ENCODE data around the gene EML6.

- no peak for TF ChIP-seq E4F1 (IDR thresholded peaks at IDR 0.05; ENCODE audit: borderline replicate concordance, partially characterized antibody)
- TF ChIP-seq BRCA1 (IDR thresholded peaks at IDR 0.05; ENCODE audit: low read depth, low read length): no peak
- no peak for TF ChIP-seq MXI1 (IDR thresholded peaks at IDR 0.05; ENCODE audit: low read depth, low read length)
- TF ChIP-seq MYC (IDR thresholded peaks at IDR 0.05; ENCODE audit: insufficient read depth, insufficient read length, insufficient replicate concordance, low read length, severe bottlenecking): no peak
- no peak for TF ChIP-seq EED (IDR thresholded peaks at IDR 0.05; ENCODE audit: low read depth)
- TF ChIP-seq EZH2 (IDR thresholded peaks at IDR 0.05; ENCODE audit: borderline replicate concordance, control insufficient read depth, low read depth, low read length): no peak
- TF ChIP-seq SPI1 (IDR thresholded peaks at IDR 0.05; ENCODE audit: borderline replicate concordance, insufficient read depth, low read depth, low read length): no peak
Measured at GRCh38 chr2:54697934-54698333, 25.5 kb upstream of the EML6 start.

All from GM12878 (cell line).